Prostate gland (tissue), 2 donors: ENCODE data around the gene TPD52L1.

Source experiments
- POLR2A ChIP-seq: fragments of 450-650 bp; IDR thresholded peaks from one replicate; pipeline ENCODE4 v1.6.1; 2016; ENCODE audit warnings: antibody characterized with exemption, mild to moderate bottlenecking
- POLR2AphosphoS5 ChIP-seq: sonication (generic); formaldehyde crosslinking; IDR thresholded peaks from one replicate; pipeline ENCODE4 v1.6.1; 2017; ENCODE audit warnings: antibody characterized with exemption
- TF ChIP-seq, protein P1 (sequence below), 4 experiments: fragments of 200-600 bp in 2 of 4; fragments of 450-650 bp in 2 of 4; sonication (generic) in 2 of 4; IDR thresholded peaks; 1 replicate in 3 of 4; 2 replicates in 1 of 4; pipeline ENCODE4 v1.5.1; 2016 to 2019; ENCODE audit warnings: antibody characterized with exemption in 4 of 4, mild to moderate bottlenecking in 2 of 4, moderate library complexity in 2 of 4

DNA sequence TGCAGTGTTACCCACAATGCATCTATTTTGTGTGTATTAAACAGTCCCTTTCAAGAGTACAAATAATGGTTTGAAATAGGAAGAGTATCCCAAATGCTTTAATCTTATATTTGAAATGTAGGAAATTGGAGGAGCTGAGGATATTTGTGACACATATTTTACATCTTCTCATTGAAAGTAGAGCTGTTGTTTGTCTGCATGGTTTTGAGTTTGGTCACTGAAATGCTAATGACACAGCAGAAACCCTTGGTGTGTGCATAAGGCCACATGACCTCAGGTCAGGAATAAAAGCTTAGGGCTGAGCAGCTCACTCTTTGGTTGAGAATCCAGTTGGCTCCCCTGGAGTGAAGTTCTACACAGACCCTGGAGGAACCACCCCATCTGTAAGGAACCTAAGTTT is 49.8 kb downstream of the TPD52L1 start:
- TF ChIP-seq, protein P1, sequence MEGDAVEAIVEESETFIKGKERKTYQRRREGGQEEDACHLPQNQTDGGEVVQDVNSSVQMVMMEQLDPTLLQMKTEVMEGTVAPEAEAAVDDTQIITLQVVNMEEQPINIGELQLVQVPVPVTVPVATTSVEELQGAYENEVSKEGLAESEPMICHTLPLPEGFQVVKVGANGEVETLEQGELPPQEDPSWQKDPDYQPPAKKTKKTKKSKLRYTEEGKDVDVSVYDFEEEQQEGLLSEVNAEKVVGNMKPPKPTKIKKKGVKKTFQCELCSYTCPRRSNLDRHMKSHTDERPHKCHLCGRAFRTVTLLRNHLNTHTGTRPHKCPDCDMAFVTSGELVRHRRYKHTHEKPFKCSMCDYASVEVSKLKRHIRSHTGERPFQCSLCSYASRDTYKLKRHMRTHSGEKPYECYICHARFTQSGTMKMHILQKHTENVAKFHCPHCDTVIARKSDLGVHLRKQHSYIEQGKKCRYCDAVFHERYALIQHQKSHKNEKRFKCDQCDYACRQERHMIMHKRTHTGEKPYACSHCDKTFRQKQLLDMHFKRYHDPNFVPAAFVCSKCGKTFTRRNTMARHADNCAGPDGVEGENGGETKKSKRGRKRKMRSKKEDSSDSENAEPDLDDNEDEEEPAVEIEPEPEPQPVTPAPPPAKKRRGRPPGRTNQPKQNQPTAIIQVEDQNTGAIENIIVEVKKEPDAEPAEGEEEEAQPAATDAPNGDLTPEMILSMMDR (IDR thresholded peaks at IDR 0.05): no peak
- TF ChIP-seq POLR2A (no peak), POLR2AphosphoS5 (no peak)
